UCSD-AML1 (cell line): ENCODE measurements around the gene CPS1.

Source experiments
- DNase-seq: peaks from one replicate; lab custom pipeline; 2025; ENCODE audit not compliant: unreplicated experiment; lab: John Stamatoyannopoulos, UW

The CPS1 gene

GRCh38 chr2:210604666-210605065 lies 48.3 kb downstream of the CPS1 start:
- DNase-seq = no peak

- DNase-seq = no peak
These were observed 49.6 kb downstream of the CPS1 start for GRCh38 chr2:210606001-210606400.

GRCh38 chr2:210611466-210611865 lies 55.1 kb downstream of the CPS1 start:
- DNase-seq = no peak

- DNase-seq = no peak
These were observed 59.7 kb downstream of the CPS1 start for GRCh38 chr2:210616074-210616473.

- no peak for DNase-seq
These were observed 60.9 kb downstream of the CPS1 start for GRCh38 chr2:210617318-210617717.

GRCh38 chr2:210617732-210618330 lies 61.4 kb downstream of the CPS1 start:
- DNase-seq = no peak

- DNase-seq = no peak
These were observed 64.1 kb downstream of the CPS1 start for GRCh38 chr2:210620456-210620855.

GRCh38 chr2:210623506-210623905 lies 67.1 kb downstream of the CPS1 start:
- DNase-seq = no peak

GRCh38 chr2:210626849-210627248 lies 70.5 kb downstream of the CPS1 start:
- DNase-seq = no peak

- DNase-seq = no peak
These were observed 74.6 kb downstream of the CPS1 start for GRCh38 chr2:210630873-210631560.

GRCh38 chr2:210633699-210634098 lies 77.3 kb downstream of the CPS1 start:
- DNase-seq = no peak

GRCh38 chr2:210635257-210635656 lies 78.9 kb downstream of the CPS1 start:
- no peak for DNase-seq

- DNase-seq = no peak
These were observed 85.9 kb downstream of the CPS1 start for GRCh38 chr2:210642333-210642732.

- no peak for DNase-seq
These were observed 90.8 kb downstream of the CPS1 start for GRCh38 chr2:210647151-210647550.

- DNase-seq = no peak
These were observed 97.7 kb downstream of the CPS1 start for GRCh38 chr2:210654091-210654490.

- no peak for DNase-seq
These were observed 99.0 kb downstream of the CPS1 start for GRCh38 chr2:210655229-210655975.

GRCh38 chr2:210657874-210658273 lies 101.5 kb downstream of the CPS1 start:
- no peak for DNase-seq

- DNase-seq = no peak
These were observed 104.4 kb downstream of the CPS1 start for GRCh38 chr2:210660751-210661150.

GRCh38 chr2:210662560-210662959 lies 106.2 kb downstream of the CPS1 start:
- DNase-seq = no peak

GRCh38 chr2:210663631-210664089 lies 107.3 kb downstream of the CPS1 start:
- no peak for DNase-seq

- DNase-seq = no peak
These were observed 111.3 kb downstream of the CPS1 start for GRCh38 chr2:210667711-210668110.

- no peak for DNase-seq
These were observed 114.7 kb downstream of the CPS1 start for GRCh38 chr2:210671065-210671464.
